GM12801 (cell line): ENCODE results near the gene ANTXRL.

Experiments used
- TF ChIP-seq, protein P1 (sequence below): IDR thresholded peaks from one replicate; pipeline ENCODE4 v1.5.1; 2011; ENCODE audit warnings: control low read depth; ENCODE audit not compliant: insufficient read length; ENCODE audit errors: extremely low read depth

The ANTXRL gene

DNA sequence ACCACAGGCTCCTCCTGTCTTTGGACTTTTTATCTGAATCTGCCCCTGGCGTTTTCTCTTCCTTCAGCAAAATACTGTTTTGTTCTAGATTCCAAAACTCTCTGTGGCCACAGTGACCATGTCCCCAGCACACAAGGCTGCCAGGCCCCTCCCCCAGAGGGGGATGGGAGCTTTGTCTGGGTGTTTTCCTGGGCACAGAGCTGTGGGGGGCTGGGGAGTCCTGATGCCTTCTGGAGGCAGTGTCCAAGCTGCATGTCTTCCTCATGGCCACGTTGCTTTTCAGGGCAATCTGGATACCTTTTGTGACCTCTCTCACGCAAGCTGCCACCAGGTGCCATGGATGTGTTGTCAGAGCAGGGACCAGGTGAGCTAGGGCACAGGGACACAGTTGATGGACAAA lies 26.2 kb downstream of the ANTXRL start:
- TF ChIP-seq, protein P1, sequence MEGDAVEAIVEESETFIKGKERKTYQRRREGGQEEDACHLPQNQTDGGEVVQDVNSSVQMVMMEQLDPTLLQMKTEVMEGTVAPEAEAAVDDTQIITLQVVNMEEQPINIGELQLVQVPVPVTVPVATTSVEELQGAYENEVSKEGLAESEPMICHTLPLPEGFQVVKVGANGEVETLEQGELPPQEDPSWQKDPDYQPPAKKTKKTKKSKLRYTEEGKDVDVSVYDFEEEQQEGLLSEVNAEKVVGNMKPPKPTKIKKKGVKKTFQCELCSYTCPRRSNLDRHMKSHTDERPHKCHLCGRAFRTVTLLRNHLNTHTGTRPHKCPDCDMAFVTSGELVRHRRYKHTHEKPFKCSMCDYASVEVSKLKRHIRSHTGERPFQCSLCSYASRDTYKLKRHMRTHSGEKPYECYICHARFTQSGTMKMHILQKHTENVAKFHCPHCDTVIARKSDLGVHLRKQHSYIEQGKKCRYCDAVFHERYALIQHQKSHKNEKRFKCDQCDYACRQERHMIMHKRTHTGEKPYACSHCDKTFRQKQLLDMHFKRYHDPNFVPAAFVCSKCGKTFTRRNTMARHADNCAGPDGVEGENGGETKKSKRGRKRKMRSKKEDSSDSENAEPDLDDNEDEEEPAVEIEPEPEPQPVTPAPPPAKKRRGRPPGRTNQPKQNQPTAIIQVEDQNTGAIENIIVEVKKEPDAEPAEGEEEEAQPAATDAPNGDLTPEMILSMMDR, result no peak

DNA sequence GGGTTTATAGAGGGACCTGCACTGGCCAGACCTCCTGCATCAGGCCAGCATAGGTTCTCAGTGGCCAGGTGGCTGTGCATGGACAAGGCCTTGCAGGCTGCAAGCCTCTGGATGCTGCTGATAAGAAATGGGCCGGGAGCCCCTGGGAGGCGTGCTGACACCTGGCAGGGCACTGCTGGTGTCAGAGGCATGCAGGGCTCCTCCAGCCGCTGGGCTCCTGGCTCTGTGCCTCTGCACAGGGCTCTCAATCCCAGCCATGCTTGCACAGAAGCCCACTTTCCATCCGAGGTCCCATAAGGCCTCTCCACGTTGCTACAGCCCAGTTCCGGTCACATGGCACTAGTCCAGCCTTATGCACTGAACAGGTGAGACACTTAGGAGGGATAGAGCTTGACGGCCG lies 27.3 kb downstream of the ANTXRL start:
- TF ChIP-seq, protein P1, result no peak

DNA sequence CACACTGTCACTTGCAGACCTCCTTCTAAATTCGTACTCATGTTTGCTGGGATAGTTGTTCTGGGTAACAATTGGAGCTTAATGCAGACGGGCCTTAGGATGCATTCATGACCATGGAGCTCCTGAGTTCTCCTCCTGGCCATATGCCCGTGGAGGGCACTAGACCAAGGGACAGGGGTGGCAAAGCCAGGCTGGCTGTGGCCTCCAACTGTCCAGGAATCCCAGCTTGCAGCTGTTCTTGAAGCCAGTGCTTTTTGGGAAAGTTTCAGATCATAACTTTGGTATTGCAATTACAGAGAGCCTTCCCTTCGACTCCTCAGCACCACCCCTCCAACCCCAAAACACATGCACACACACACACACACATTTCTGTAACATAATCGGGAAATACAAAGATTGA lies 30.6 kb downstream of the ANTXRL start:
- TF ChIP-seq, protein P1, result no peak

DNA sequence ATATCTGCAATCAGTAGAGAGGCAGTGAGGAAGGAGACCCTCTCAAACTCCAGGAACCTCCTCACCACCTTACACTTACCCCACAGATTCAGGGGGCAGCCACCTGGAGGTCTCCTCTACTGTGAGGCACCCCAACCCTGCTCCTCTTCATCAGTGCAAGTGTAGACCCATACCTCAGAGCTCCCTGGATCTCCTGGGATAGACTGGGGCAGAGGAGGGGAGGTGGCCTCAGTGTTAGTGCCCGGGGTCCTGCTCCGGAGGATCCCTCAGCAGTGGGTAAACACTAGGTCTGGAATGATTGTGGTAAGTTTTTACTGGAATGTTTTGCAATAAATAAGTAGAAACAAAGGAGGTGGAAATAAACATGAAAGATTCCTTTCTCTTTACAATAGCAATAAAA lies 31.1 kb downstream of the ANTXRL start:
- TF ChIP-seq, protein P1, result no peak

DNA sequence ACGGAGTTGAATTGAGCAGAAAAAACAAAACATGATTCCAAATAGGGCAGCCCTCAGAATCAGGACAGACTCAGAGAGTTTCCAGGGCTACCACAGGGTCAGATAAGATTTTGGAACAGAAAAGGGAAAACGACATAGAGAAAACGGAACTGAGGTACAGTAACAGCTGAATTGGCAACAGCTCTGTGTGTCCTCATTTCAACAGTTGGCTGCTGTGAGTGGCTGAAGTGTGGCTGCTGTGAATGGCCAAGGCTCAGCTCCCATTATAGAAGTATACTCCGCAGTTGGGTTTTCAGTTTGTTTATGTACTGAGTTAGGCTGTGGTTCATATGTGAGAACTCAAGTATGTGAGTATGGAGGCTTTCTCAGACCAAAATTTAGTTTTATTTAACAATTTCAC lies 32.0 kb downstream of the ANTXRL start:
- TF ChIP-seq, protein P1, result no peak

DNA sequence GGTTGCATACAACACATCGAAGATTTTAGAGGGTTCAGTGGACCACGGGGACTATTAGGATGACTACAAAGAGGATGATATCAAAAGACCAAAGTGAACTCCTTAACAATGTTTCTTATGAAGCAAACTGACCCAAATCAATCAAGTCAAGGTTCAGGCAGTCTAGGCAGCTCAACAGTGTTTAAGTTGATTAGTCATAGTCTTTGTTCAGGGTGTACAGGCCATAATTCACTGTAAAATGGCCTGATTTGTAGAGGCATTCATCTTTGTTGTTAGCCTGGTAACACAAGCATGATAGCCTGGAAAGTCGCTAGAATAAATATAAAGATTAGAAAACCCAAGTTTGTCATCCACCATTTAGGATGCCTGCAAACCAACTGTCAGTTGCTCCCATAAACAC lies 32.6 kb downstream of the ANTXRL start:
- TF ChIP-seq, protein P1, result no peak

DNA sequence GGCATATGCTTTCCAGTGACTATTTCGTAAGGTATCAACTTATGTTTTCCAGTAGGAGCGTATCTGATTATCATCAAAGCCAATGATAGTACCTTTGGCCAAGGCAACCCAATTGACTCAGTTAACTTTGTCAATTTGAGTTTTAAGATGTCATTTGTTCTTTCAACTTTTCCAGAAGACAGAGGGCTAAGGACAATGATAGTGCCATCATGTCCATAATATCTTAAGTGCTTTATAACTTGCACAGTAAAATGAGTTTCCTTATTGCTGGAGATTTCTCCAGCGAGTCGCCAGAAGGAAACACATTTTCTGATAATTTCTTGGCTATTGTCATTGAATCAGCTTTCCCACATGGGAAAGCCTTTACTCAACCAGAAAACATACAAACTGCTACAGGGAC lies 35.0 kb downstream of the ANTXRL start:
- TF ChIP-seq, protein P1, result no peak

DNA sequence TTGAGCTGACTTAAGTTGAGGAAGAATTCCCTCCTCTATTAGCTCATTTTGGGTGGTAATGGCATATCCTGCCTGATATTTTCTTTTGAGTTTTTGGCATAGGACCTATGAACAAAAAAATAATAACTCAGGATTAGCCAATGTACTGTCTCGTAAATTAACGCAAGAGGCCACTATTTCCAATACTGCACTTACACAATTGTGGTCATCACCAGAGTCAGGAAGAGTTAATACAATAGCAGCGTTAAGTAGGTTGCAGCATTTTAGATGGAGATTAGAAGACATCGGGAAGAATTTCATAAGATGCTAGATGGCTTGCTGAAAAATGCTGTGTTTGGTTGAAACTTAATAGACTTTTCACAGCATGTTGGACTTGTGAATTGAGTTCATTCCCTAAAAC lies 36.4 kb downstream of the ANTXRL start:
- TF ChIP-seq, protein P1, result no peak
